PFSK-1 (cell line): Measurements from ENCODE around the gene MT1A.

Experiments
- FOXP2 ChIP-seq: optimal IDR thresholded peaks from 2 replicates; pipeline ENCODE3; 2011; ENCODE audit warnings: borderline replicate concordance, control low read depth, inconsistent platforms; ENCODE audit not compliant: insufficient read depth; ENCODE audit errors: extremely low read length, extremely low read depth
- POLR2AphosphoS5 ChIP-seq: IDR thresholded peaks from 2 replicates; pipeline ENCODE4 v1.6.1; 2012; ENCODE audit warnings: low read depth, mild to moderate bottlenecking, control low read depth, low read length, moderate library complexity
- REST ChIP-seq, 2 experiments: IDR thresholded peaks; 2 replicates each; pipeline versions ENCODE4 v1.6.1 to v1.8.0; 2011 to 2012; ENCODE audit warnings: low read depth in 2 of 2, low read length in 2 of 2, control low read depth in 1 of 2, inconsistent platforms in 1 of 2, mild to moderate bottlenecking in 1 of 2, moderate library complexity in 1 of 2; ENCODE audit not compliant: insufficient read depth in 1 of 2
- SIN3A ChIP-seq: IDR thresholded peaks from 2 replicates; pipeline ENCODE4 v1.6.1; 2012; ENCODE audit warnings: mild to moderate bottlenecking, low read length, moderate library complexity, borderline replicate concordance; ENCODE audit not compliant: insufficient read depth
- TAF1 ChIP-seq: IDR thresholded peaks from 2 replicates; pipeline ENCODE4 v1.6.1; 2012; ENCODE audit warnings: low read length, control low read depth, borderline replicate concordance; ENCODE audit not compliant: insufficient read depth

DNA sequence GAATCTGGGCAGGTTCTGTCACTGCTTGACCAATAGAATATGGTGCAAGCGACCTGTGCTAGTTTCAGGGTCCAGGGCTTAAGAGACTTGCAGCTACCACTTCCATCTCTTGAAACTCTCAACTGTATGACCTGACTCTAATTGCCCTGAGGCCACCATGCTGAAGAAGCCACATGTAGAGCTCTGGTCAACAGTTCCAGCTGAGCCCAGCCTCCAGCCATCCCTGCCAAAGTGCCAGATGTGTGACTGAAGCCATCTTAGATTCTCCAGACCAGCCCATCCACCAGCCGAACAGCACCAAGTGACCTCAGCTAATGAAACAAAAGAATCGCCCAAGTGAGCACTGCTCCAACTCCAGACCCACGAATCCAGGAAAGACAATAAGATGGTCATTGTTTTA is 33.5 kb upstream of the MT1A start:
- TF ChIP-seq POLR2AphosphoS5 (no peak), SIN3A (no peak), REST (IDR thresholded peaks at IDR 0.05; ENCODE audit: insufficient read depth in 1 of 2, low read depth in 2 of 2, low read length in 2 of 2) (no peak), FOXP2 (no peak), TAF1 (no peak)
